GM19438 (cell line): ENCODE results near the gene ETS2.
"Not testable (repeated sequence)": the region's sequence is repeated elsewhere in the genome, so short reads cannot be mapped to it uniquely, and the experiment has no call there.

Source experiments
- ATAC-seq: cut with Tn5 transposase; IDR thresholded peaks from one replicate; pipeline ENCODE4 v1.9.1; 2021; ENCODE audit warnings: low read depth; ENCODE audit not compliant: unreplicated experiment

ETS2 gene

DNA sequence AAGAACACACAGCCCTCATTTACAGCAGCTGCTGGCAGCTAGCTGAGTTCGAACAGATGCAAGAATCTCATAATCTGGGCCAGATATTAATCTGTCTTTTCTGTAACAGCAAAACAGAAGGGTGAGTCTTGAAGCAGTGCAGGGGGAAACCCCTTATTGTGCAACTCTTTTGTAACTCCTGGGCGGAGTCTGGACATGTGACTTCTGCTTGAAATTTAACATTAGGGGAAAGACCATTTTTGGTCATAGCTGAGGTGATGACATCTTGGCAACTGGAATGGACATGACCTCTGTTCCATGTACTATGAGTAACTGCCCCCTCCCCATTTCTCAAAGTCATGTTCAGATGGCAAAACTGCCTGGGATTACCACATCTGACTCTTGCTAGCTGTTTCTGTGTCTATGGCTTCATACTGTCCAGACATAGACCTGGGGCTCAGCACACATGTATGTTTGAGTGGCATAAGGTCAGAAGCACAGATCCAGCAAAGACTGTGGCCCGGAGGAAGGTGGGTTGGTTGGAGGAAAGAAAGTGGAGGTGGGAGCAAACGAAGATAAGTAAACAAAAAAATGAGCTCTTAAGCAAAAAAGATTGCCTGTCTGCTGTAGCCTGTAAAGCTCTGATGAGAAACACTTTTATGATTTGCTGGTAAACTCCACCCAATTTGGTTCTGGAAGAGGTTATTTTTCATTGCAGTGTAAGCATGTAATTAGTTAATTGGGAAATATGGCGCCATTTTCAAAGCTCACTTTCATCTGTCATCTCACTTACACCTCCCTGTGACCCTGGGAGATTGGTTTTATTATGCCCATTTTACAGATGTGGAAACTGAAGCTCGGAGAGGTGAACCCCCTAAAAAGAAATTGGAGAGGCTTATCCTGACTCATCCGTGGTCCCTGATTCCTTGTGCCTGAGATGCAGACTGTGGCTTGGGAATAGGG is 26.1 kb downstream of the ETS2 start:
- peak; percentile 87 for ATAC-seq

DNA sequence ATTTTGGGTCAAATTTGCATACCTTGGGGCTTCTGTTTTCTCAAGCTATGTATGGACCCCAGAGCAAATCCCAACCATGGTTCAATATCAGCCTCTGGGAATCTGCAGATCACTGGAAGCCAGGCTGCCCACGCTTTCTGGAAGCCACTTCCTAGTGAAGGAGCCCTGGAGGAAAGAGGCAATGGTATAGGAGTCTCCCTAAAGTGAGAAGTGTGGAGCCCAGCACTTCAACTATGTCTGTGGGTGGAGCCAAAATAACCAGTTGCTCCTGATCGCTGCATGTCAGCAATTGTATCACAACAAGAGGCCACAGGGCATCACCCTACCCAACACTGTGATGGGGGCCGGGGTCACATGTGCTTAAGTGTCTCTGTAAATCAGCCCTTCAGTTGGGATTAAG is 26.9 kb downstream of the ETS2 start:
- ATAC-seq: no peak

- no peak for ATAC-seq
These were observed 27.4 kb downstream of the ETS2 start for GRCh38 chr21:38833117-38833516.

DNA sequence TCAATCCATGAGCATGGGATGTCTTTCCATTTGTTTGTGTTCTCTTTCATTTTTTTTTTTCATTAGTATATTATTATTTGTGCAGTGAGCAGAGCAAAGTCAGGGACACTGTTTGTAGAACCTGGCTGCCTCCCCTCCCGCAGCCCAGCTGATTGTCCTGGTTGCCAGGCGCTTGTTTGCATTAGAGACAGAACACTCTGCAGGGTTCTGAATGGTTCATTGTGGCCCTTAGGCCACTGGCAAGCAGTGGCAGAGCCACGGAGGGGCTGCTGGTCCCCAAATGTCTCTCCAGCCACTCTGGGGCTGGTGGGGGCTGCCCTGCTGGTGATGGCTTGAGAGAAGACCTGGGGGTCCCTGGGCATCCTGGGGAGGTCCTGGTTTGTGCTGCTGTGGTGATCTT is 29.0 kb downstream of the ETS2 start:
- ATAC-seq: no peak

DNA sequence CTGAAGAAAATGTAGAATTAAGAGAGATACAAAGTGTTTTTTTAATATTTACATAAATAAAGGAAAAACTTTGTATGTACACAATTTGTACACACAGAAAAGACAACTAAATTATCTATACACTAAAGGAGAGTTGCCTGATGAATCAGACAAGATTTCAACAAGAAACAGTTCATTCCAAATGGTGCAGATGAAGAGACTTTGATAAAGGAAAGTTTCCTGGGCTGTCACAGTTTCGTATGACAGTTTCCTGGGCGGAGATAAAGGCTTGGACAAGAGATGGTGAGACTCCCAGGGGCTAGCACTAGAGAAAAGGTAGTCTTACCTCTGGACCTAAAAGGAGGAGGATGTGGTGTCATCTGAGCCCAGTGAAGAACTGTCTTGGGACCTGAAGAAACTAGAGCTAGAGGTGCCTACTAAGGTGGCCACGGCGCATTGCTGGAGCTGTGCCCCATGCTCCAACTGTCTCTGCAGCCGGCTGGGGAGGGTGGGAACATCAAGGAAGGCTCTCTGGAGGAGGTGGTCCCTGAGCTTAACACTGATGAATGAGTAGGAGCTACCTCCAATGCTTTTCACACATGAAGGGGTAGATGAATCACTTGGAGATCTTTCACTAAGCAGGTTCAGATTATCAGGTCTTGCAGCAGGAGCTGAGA is 32.2 kb downstream of the ETS2 start:
- ATAC-seq: no peak

DNA sequence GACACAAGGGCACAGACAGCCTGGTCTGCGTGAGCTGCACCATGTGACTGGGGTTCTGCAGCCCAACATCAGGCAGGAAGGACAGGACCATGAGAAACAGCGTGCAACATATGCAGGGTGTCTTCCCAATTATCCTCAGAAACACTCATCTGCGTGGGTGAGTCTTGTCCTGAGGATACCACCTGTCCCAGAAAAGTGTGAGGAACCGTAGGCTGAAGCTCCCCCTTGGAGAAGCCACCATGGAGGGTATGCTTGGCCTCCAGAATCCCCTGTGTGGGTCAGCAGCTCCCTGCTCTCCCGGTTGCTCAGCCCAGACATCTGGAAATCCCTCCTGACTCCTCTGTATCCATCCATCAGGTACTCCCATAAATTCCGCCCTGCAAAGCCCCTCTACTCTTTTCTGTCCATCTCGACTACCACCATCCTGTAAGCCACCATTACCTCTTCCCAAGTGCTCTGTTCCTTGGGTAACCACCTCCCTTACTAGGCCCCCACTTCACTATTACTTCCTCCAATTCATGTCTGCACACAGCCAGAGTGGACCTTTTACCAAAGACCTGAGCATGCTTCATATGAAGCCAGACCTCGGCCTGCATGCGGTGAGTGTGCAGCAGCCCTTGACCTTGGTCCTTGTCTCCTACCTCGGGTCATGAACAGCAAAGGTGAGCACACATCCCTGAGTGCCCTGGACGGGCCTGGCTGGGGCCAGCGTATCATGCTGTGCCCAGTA is 33.0 kb downstream of the ETS2 start:
- no peak for ATAC-seq

DNA sequence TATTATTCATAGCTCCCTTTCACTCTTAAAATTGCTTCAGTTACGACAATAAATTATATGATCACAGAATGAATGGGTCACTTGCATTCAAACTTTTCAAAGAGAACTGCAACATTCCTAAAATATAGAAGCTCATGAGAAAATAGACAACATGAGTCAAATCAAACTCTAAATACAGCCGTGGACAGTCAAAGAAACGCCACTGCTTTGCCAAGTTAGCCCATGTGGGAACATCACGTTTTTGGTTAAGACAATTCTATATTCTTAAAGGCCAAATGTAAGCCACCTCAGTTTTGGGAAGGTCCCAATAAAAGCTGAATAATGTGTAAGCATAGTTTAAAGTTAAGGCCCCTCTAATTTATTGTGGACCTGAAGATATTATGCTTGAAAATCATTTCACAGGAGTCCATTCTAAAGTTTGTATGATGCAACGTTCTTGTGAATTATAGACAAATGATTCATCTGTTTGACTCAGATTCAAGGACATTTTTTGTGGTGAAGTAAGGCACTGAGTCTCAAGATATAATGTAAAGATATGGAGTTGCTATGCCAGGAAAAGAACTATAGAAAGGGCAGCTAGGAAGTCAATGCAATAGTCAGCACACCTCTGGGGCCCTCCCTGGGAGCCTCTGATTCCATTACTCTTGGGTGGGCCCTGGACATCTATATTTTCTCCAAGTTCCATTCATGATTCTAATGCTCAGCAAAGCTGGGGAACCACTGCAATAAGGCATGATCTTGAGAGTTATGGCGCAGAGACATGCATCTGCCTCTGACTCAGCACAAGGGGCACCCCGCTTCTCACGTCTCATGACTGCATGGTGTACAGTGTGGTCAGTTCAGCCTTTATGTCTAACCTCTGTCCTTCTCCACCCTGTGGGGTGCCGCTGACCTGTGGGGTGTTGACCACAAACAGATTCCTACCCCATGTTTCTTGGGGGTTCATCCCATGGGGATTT is 33.9 kb downstream of the ETS2 start:
- no peak for ATAC-seq

DNA sequence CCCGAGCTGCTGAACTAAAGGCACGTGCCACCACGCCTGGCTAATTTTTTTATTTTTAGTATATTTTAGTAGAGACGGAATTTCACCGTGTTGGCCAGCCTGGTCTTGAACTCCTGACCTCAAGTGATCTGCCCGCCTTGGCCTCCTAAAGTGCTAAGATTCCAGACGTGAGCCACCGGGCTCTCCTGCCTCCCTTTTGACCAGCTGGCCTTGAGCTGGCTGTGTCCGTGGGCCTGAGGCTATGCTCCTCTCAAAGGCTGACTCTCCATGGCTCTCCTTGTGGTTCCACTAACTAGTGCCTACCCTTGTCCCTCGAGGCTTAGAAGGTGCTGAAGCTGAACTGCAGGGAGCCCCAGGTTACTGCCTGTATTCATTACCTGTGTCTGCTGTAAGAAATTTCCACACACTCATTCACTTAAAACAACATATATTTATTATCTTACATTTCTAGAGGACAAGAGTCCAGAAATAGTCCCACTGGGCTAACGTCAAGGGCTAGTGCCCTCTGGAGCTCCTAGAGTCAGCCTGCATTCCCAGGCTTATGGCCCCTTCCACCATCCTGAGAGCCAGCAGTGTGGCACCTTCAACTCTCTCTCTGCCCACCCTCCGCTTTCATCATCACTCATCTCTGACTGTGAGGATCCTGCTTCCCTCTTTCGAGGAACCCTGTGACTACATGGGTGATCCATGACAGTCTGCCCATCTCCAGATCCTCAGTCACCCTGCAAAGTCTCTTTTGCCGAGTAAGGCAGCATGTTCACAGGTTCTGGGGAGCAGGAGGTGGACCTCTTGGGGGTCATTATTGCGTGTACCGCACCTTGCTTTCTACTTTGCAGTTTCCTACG is 34.9 kb downstream of the ETS2 start:
- ATAC-seq: no peak

- ATAC-seq: no peak
These were observed 35.7 kb downstream of the ETS2 start for GRCh38 chr21:38841472-38841871.

GRCh38 chr21:38842079-38842478 is 36.4 kb downstream of the ETS2 start:
- no peak for ATAC-seq

- no peak for ATAC-seq
These were observed 37.6 kb downstream of the ETS2 start for GRCh38 chr21:38843379-38843778.

- ATAC-seq: no peak
These were observed 38.2 kb downstream of the ETS2 start for GRCh38 chr21:38843806-38844503.

- ATAC-seq: not testable (repeated sequence)
These were observed 39.6 kb downstream of the ETS2 start for GRCh38 chr21:38845374-38845773.

DNA sequence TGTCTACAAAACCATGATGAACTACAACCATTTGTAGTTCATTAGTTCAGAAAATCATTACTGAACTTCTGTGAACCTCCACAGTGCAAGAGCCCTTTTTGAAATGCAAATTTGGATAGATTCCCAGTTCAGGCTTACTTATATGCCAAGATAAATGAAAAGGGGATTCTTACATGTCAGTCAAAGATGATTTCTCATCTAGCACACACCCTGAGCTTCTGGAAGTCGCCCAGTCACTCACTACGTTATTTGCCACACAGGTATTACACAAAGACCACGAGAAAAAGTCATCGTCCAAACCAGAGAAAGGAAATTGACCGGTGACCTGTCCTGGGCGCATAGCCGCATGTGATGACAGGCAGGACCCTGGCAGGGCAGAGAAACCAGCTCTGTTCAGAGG is 41.8 kb downstream of the ETS2 start:
- ATAC-seq: no peak

DNA sequence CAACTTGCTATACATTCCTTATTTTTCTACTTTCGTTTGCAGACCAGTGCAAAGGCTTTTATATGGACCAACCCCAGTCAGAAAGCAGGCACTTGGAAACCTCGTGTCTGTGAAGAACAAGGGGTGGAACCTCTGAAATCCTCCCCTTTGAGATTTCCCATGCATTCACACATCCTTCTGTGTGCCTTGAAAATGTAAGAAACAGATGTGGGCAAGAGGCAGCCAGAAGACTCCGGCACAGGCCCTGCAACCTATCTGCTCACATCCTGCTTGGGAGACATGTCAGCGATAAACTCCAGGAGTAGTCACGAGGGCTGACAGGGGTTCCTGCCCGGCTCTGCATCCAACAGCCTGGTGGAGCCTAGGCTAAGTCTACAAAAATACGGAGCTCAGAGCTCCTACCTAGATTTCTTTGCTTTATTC is 42.5 kb downstream of the ETS2 start:
- ATAC-seq: no peak

DNA sequence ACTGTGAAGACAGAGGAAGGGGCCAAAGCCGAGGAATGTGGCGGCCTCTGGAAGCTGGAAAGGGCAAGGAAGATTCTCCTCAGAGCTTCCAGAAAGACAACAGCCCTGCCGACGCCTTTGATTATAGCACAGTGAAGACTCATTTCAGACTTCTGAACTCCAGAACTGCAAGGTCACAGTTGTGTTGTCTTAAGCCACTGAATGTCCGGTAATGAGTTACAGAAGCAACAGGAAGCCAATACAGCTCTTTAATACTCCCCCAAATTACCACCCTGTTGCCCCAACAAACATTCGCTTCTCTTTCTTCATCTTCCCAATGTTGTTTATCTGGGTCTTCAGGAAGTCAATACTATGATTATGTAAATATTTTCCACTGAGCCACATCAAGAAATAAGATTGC is 44.0 kb downstream of the ETS2 start:
- ATAC-seq: no peak

- no peak for ATAC-seq
These were observed 44.7 kb downstream of the ETS2 start for GRCh38 chr21:38850277-38850951.

DNA sequence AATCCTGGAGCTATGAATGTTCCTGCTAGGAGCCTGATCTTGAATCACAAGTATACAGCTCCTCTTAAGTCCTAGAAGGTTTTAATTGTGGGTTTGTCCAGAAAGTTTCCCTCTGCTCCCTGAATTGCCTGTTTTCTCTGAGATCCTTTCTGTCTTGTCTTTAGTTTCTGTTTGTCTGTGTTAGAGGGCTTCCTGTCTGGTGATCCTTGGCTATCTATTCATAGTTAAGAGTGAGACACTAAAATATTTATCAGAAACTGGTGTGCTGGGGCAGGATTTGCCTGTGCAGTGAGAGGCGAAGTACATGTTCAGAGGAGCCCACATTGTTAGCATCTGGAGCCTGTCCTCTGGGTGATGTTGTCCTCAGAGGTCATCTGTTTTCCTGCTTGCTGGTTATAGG is 45.4 kb downstream of the ETS2 start:
- ATAC-seq: no peak
